Breast epithelium (tissue), 4 donors: ENCODE measurements around the gene KIAA2012. TPM values are rescaled to one million over a fixed set of nuclear protein-coding genes. Genes with fewer than 3 reads are reported as not detected.

ENCODE experiments used
- DNase-seq, 2 donors: peaks; one replicate each; pipeline ENCODE4 v3.0.0-alpha.2; 2019; ENCODE audit warnings: low spot score in 2 of 2
- H3K27ac ChIP-seq, 2 donors: fragments of 200-600 bp; sonication (generic) in 1 of 2; one replicate each; pipeline ENCODE4 v1.5.1; 2016 to 2019; ENCODE audit warnings: mild to moderate bottlenecking in 1 of 2
- H3K27me3 ChIP-seq, 2 donors: fragments of 200-600 bp; sonication (generic) in 1 of 2; one replicate each; pipeline versions ENCODE4 v1.5.1 to v1.6.0; 2017 to 2019; ENCODE audit warnings: control low read depth in 1 of 2, mild to moderate bottlenecking in 1 of 2
- H3K36me3 ChIP-seq: fragments of 200-600 bp; one replicate; pipeline ENCODE4 v1.5.1; 2019
- H3K4me1 ChIP-seq, 2 donors: fragments of 200-600 bp; sonication (generic); one replicate each; pipeline ENCODE4 v1.5.1; 2016 to 2019; ENCODE audit warnings: control low read depth in 1 of 2
- H3K4me3 ChIP-seq, 3 donors: fragments of 200-600 bp; sonication (generic); 1 replicate in 2 of 3; 2 replicates in 1 of 3; pipeline ENCODE4 v1.5.1; 2016 to 2019; ENCODE audit warnings: mild to moderate bottlenecking in 3 of 3, moderate library complexity in 2 of 3
- H3K9me3 ChIP-seq, 2 donors: fragments of 200-600 bp; sonication (generic) in 1 of 2; one replicate each; pipeline ENCODE4 v1.5.1; 2016 to 2019; ENCODE audit warnings: control low read depth in 1 of 2
- POLR2A ChIP-seq: fragments of 450-650 bp; IDR thresholded peaks from one replicate; pipeline ENCODE4 v1.6.1; 2016; ENCODE audit warnings: antibody characterized with exemption, mild to moderate bottlenecking, moderate library complexity
- POLR2AphosphoS5 ChIP-seq, 3 donors: sonication (generic); formaldehyde crosslinking; IDR thresholded peaks; one replicate each; pipeline ENCODE4 v1.6.1; 2017; ENCODE audit warnings: antibody characterized with exemption in 3 of 3
- intact Hi-C: fragments of 100-400 bp; cut with DNase I; formaldehyde crosslinking; loops from one replicate; pipeline ENCODE4 v1.15.1; 2023; ENCODE audit warnings: low total_unique reads
- total RNA-seq, 3 donors: library from RNA; depleted of rRNA; stranded (reverse); fragments of >200 nt; gene quantifications; one replicate each; pipeline ENCODE4 v1.1.0, GENCODE V29; 2016
- TF ChIP-seq, protein P1 (sequence below), 3 donors: fragments of 450-650 bp; IDR thresholded peaks; one replicate each; pipeline ENCODE4 v1.5.1; 2016 to 2017; ENCODE audit warnings: antibody characterized with exemption in 3 of 3, mild to moderate bottlenecking in 3 of 3, moderate library complexity in 3 of 3

Gene KIAA2012
- total RNA-seq, 3 donors from 2014 or later, result not detected

DNA sequence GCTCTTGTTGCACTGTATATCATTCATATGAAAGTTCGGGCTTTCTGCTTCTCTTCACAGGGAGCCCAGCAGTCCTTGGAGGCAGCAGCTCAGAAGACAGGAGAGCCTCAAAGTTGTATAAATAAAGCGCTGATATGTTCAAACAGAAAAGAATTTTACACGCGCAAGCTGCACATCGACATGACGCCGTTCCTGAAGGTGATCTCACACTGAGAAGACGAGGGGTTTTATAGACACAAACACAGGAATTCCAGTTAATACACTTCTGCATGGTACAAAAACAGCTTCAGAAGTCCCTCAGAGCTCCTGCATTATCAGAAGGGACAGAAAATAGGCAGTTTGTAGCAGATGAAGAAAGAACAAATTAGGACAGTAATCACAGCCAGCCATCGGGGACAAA, 81.6 kb downstream of the KIAA2012 start:
- no peak for DNase-seq
- peaks cover 0 to 4% of the 10 kb centered on the region in 2 donors for H3K4me1 ChIP-seq
- TF ChIP-seq POLR2AphosphoS5 (IDR thresholded peaks at IDR 0.05), result no peak
- H3K36me3 ChIP-seq, result no peaks in the 10 kb centered on the region
- H3K9me3 ChIP-seq, result no peaks in the 10 kb centered on the region
- intact Hi-C loops, result no loop called here
- H3K4me3 ChIP-seq, result no peak overlapping the region
- H3K27me3 ChIP-seq, result no peaks in the 10 kb centered on the region
- H3K27ac ChIP-seq, result no peak overlapping the region

DNA sequence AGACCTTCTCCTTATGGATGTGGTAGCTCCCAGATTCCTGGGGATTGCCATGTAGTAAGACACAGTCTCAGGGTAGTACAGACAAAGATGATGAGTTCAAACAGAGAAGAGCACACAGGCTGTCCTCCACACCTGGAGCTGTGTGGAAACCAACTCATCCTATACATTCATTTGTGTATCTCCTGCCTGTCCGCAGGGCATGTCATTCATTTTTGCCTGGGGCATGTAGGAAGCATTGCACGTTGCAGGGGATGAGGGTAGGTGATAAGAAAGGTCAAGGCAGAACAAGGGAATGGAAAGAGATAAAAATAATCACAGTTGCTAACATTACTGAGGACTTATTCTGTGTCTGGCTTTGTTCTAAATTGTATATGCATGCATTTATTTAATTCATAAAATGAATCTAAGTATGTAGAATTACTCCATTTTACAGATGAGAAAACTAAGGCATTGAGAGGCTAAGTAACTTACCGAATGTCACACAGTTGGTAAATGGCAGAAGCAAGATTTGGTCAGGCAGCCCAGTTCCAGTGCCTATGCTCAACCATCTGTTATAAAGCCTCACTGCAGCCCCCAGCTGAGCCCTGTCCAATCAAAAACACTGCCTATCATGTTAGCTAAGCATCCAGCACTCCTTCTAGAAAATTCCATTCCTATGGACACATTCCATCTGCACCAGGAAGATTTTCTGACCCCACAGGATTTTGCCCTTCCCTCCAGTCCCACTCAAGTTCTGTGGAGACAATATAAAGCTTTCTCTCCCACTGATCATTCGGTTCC, 84.3 kb downstream of the KIAA2012 start:
- Histone ChIP-seq H3K27ac (no peak overlapping the region), H3K36me3 (no peaks in the 10 kb centered on the region), H3K9me3 (no peaks in the 10 kb centered on the region), H3K4me3 (no peak overlapping the region), H3K4me1 (peaks cover 0 to 4% of the 10 kb centered on the region in 2 donors), H3K27me3 (no peaks in the 10 kb centered on the region)
- intact Hi-C loops, result no loop called here
- no peak for DNase-seq
- TF ChIP-seq POLR2AphosphoS5 (IDR thresholded peaks at IDR 0.05), result no peak
- TF ChIP-seq, protein P1, sequence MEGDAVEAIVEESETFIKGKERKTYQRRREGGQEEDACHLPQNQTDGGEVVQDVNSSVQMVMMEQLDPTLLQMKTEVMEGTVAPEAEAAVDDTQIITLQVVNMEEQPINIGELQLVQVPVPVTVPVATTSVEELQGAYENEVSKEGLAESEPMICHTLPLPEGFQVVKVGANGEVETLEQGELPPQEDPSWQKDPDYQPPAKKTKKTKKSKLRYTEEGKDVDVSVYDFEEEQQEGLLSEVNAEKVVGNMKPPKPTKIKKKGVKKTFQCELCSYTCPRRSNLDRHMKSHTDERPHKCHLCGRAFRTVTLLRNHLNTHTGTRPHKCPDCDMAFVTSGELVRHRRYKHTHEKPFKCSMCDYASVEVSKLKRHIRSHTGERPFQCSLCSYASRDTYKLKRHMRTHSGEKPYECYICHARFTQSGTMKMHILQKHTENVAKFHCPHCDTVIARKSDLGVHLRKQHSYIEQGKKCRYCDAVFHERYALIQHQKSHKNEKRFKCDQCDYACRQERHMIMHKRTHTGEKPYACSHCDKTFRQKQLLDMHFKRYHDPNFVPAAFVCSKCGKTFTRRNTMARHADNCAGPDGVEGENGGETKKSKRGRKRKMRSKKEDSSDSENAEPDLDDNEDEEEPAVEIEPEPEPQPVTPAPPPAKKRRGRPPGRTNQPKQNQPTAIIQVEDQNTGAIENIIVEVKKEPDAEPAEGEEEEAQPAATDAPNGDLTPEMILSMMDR (IDR thresholded peaks at IDR 0.05), result no peak
- TF ChIP-seq POLR2A, result no peak

DNA sequence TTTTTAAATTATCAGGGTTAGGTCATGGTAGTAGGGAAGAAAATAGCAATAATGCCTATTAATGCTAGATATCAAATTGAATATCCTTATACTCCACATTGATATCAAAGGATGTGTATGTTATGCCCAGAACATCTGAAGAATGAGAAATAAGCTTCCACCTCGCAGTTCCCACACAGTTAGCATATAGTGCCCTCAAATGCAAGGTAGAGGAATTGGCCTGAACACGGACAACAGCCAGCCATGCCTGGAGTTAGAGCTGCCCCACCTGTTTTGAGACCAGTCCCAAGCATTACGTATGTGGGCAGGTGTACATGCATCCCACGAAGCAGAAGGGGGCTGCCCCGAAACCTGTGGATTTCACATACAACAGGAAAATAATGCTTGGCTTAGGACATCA, 85.7 kb downstream of the KIAA2012 start:
- H3K9me3 ChIP-seq, result no peaks in the 10 kb centered on the region
- intact Hi-C loops, result no loop called here
- H3K27ac ChIP-seq, result no peak overlapping the region
- H3K4me1 ChIP-seq, result peaks cover 0 to 4% of the 10 kb centered on the region in 2 donors
- H3K36me3 ChIP-seq, result no peaks in the 10 kb centered on the region
- no peaks in the 10 kb centered on the region for H3K27me3 ChIP-seq
- H3K4me3 ChIP-seq, result no peak overlapping the region
- TF ChIP-seq POLR2A, result no peak
- TF ChIP-seq, protein P1 (IDR thresholded peaks at IDR 0.05), result peak in 1 of 3 donors; percentile 13
- no peak for DNase-seq

DNA sequence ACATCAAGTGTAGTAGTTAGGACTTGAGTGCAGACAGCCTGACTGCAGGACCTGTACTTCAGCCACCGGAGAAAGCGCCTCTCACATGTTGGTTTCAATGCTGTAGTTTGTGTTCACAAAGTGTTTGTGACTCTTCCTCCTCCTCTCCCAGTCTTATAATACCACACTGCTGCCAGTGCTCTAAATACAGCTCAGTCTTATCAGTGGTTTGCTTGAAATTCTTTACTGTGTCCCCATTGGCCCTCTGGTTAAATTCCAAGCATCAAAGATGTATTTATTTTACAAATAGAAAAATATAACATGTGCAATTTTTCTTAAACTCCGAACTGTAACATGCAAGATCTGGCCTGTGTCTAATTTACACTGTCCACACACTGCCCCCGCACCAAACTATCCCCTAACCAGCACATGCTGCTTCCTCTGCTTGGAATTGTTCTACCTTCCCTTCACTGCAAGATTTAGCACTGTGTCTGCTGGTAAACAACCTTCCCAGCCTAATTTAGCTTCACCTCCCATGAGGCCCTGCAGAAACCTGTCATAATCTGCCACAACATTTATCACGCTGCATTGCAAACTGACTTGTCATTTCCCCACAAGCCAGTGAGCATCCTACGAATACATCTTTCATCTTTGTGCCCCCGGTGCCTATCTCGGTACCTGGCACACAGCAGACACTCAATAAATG, 88.2 kb downstream of the KIAA2012 start:
- H3K4me1 ChIP-seq, result peaks cover 0 to 4% of the 10 kb centered on the region in 2 donors
- intact Hi-C loops, result loop anchor here (10.0 kb wide), 1 partner anchor 356 kb away; the partner anchor contains the start of gene CDK15
- no peaks in the 10 kb centered on the region for H3K27me3 ChIP-seq
- H3K36me3 ChIP-seq, result no peaks in the 10 kb centered on the region
- no peak for DNase-seq
- H3K27ac ChIP-seq, result peak overlapping the region in 1 of 2 donors; percentile 43
- H3K9me3 ChIP-seq, result no peaks in the 10 kb centered on the region
- no peak overlapping the region for H3K4me3 ChIP-seq
- TF ChIP-seq POLR2A, result no peak
- TF ChIP-seq, protein P1 (IDR thresholded peaks at IDR 0.05), result no peak

DNA sequence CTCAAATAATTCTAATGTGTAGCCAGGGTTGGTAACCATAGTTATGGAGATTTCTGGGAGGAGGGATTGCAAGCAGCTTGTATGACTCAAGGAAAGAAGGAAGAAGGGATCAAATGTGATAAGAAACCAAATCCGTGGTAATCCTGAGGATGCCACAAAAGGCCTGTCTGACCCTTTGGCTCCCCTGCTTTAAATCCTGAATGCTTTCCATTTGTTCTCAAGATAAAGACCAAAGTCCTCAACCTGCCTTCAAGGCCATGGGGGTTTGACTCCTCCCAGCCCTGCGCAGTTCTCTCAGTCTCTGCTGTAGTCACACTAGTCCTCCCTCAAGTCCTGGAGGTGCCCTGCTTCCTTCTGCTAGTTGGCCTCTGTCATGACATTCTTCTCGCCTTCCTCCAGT, 91.4 kb downstream of the KIAA2012 start:
- no peak for DNase-seq
- Histone ChIP-seq H3K27me3 (no peaks in the 10 kb centered on the region), H3K4me1 (peaks cover 0 to 4% of the 10 kb centered on the region in 2 donors), H3K9me3 (no peaks in the 10 kb centered on the region), H3K27ac (no peak overlapping the region), H3K4me3 (no peak overlapping the region), H3K36me3 (no peaks in the 10 kb centered on the region)
- intact Hi-C loops, result loop anchor here (10.0 kb wide), 1 partner anchor 360 kb away; the partner anchor contains the start of gene CDK15
- no peak for TF ChIP-seq POLR2A
- TF ChIP-seq, protein P1 (IDR thresholded peaks at IDR 0.05), result no peak
- TF ChIP-seq POLR2AphosphoS5 (IDR thresholded peaks at IDR 0.05), result no peak
